ENCODE data around the gene TBX5.

The TBX5 gene

GRCh38 chr12:114316076-114316475 is 89.9 kb downstream of the TBX5 start:
- DNase-seq = peak; percentile 8

GRCh38 chr12:114314974-114315720 is 90.8 kb downstream of the TBX5 start:
- DNase-seq = no peak

- DNase-seq = no peak
These were observed 91.5 kb downstream of the TBX5 start for GRCh38 chr12:114314403-114314802.

GRCh38 chr12:114313910-114314309 is 92.0 kb downstream of the TBX5 start:
- no peak for DNase-seq

GRCh38 chr12:114311974-114312373 is 94.0 kb downstream of the TBX5 start:
- DNase-seq = no peak

GRCh38 chr12:114306646-114307045 is 99.3 kb downstream of the TBX5 start:
- DNase-seq = no peak

- DNase-seq = no peak
These were observed 100.5 kb downstream of the TBX5 start for GRCh38 chr12:114305446-114305845.

Data from suppressor macrophage treated with lipopolysaccharide for 4 hours (primary cell).